Hematopoietic multipotent progenitor cell (in vitro differentiated cells): ENCODE data around the gene ETHE1. TPM values are rescaled to one million over a fixed set of nuclear protein-coding genes. Genes with fewer than 3 reads are reported as not detected.
"Not testable (repeated sequence)": the region's sequence is repeated elsewhere in the genome, so short reads cannot be mapped to it uniquely, and the experiment has no call there.

ENCODE experiments used
- DNase-seq, 3 donors: peaks; one replicate each; pipeline ENCODE4 v3.0.0-alpha.2; 2011 to 2015; ENCODE audit warnings: low read depth in 2 of 3, low spot score in 2 of 3
- total RNA-seq: library from RNA; depleted of rRNA; stranded (reverse); fragments of >200 nt; gene quantifications from one replicate; pipeline ENCODE4 v1.2.3, GENCODE V29; 2012

ETHE1 gene
- total RNA-seq, 1 donor = 112 TPM

GRCh38 chr19:43525836-43526771, 897 bp downstream of the ETHE1 start:
- peak in 1 of 3 donors; percentile 16 for DNase-seq

GRCh38 chr19:43524922-43525835, 1.8 kb downstream of the ETHE1 start:
- DNase-seq = peak in 2 of 3 donors; percentile 62 to 71

DNA sequence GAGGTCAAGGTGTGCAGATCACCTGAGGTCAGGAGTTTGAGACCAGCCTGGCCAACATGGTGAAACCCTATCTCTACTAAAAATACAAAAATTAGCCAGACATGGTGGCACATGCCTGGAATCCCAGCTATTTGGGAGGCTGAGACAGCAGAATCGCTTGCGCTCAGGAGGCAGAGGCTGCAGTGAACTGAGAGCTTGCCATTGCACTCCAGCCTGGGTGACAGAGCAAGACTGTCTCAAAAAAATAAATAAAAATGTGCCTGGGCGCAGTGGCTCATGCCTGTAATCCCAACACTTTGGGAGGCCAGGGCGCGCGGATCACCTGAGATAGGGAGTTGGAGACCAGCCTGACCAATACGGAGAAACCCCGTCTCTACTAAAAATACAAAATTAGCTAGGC, 3.3 kb downstream of the ETHE1 start:
- not testable (repeated sequence) for DNase-seq

DNA sequence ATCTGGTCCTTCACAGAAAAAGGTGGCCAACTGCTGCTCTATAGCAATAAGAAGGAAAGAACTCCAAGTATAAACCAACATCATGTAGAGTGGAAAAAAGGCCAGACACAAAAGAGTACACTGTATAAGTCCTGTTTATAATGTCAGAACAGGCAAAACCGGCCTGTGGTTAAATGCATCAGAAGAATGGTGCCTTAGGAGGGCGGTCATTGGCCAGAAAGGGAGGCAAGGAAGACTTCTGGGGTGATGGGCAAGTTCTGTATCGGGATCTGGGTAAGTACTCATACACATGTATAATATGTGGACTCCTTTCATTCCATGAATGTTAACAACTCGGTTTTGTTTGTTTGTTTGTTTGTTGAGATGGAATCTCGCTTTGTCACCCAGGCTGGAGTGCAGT, 4.1 kb downstream of the ETHE1 start:
- no peak for DNase-seq

GRCh38 chr19:43519436-43520088, 7.4 kb downstream of the ETHE1 start:
- peak; percentile 75 to 85 (median 79) for DNase-seq

DNA sequence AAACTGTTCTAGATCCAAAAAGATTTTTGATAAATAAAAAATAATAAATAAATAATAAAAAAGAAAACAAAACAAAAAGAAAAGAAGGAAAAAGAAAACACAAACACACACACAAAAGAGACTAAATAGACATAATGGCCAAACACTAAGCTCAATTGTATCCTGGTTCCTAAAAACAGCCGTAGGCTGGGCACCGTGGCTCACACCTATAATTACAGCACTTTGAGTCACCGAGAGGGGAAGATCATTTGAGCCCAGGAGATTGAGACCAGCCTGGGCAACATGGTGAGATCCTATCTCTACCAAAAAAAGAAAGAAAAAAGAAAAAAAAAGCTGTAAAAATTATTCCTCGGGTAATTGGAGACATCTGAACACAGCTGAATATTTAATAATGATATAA, 8.9 kb downstream of the ETHE1 start:
- DNase-seq = no peak

GRCh38 chr19:43512399-43512798, 14.6 kb downstream of the ETHE1 start:
- not testable (repeated sequence) for DNase-seq

DNA sequence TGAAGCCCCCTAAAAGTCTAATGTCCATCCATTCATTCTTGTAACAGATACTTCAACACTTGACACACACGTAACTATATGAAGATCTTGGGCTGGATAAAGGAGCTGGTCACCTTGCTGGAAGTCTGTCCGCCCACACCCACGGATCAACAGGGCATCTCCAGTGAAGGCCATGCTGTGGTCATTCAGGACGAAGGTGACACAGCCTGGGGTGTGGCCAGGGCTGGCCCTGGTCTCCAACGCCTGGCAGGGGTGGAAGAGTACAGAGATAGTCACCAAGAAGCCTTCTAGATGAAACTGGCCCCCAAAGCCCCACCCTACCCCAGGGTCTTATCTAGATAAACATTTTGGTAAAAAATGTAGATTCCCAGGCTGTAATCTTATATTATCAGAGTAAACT, 15.7 kb downstream of the ETHE1 start:
- no peak for DNase-seq

DNA sequence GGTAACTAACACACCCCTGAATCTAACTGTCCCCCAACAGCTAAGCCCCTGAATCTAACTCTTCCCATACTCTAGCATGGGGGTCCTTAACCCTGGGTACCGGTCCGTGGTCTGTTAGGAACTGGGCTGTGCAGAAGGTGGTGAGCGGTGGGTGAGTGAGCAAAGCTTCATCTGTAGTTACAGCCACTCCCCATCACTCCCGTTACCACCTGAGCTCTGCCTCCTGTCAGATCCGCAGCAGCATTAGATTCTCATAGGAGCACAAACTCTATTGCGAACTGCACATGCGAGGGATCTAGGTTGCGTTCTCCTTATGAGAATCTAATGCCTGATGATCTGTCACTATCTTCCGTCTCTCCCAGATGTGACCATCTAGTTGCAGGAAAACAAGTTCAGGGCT, 16.3 kb downstream of the ETHE1 start:
- no peak for DNase-seq

- DNase-seq = no peak
Observed at GRCh38 chr19:43507880-43508279, 19.1 kb downstream of the ETHE1 start.

GRCh38 chr19:43506629-43507028, 20.4 kb downstream of the ETHE1 start:
- DNase-seq = no peak

GRCh38 chr19:43505941-43506340, 21.1 kb downstream of the ETHE1 start:
- DNase-seq = no peak

DNA sequence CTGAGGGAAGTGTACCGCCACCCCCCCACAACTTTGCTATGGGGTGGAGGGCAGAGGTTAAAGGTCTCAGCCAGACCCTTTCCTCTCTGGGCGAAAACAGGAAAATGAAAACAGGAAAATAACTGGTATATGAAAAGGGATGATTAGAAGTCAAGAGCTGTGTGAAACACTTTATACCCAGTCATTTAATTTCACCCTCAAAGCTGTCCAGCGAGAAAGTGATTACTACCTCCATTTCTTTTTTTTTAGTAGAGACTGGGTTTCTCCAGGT, 21.9 kb downstream of the ETHE1 start:
- no peak for DNase-seq

DNA sequence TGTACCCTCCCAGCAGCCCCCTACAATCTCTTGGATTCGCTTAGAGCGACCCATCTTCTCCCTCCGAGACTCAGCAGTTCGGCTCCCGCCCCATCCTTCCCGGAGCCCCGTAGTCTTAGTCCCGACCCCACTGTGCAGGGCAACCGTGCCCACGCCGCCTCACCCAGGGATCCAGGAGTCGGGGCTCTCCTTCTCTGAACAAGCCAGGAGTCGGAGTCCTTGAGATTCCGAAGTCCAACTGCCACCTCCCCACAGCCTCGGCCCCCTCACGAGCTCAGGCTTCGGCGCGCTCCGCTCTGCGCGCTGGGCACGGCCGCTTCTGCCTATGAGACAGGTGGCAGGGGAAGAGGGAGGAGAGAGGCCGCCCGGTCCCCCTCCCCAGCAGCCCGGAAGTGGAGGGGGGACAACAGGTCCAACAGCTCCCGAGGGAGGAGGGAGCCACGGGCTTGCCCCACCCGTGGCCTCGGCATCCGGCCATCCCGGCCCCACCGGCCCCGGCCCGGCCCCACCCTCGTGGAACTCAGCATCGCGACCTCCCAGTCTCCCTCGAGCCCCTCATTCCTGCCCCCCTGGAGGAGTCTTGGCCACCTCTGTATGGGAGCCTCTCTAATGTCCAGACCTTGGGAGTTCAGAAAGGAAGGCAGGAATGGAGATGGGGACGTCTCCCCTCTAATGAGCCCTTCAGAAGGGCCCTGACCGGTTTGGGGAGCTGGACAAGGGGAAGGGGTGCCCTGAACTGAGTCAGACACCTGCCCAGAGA, 22.4 kb downstream of the ETHE1 start, which contains the start of gene PHLDB3:
TSS of gene PHLDB3 (minus strand) at position 321 of the 760 bp plus-strand sequence. CDS start 628 bp downstream, outside the sequence.
- DNase-seq = no peak

DNA sequence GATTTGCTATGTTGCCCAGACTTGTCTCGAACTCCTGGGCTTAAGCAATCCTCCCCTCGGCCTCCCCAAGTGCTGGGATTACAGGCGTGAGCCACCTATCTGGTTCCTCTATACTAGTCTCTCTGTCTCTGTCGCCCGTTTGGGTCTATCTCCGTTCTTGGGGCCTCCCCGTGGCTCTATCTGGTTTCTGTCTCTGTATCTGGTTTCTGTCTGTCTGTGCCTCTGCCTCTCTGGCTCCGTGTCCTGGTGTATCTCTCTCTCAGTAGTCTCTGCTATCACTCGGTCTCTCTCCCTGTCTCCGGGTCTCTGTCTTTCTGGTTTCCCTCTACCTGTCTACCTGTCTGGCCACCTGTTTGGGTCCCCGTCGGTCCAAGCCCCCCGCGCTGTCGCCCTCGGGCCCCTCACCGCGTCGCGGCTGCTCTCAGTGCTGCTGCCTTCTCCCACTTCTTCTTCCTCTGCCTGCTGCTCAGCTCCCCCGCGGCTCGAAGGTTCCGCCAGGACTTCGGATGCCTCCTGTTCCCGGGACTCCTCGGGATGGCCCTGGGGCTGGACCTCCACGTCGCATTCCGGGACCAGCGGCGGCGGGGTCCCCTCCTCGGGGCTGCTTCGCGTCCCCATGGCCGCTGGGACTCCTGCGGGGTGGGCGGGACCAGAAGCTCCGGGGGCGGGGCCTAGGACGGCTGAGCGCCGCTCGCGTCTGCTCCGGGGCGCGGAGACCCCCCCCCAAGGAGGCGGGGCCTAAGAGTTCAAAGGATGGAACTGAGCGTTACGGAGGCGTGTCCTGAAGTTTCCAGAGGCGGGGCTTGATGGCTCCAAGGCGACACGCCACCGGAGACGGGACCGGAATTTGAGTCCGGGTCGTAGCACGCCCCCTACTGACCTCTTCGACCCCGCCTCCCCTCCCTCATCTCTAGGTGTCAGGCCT, 23.2 kb downstream of the ETHE1 start:
- peak; percentile 91 to 98 (median 96) for DNase-seq

- no peak for DNase-seq
Observed at GRCh38 chr19:43502419-43502976, 24.5 kb downstream of the ETHE1 start.

GRCh38 chr19:43501661-43502418, 25.2 kb downstream of the ETHE1 start:
- DNase-seq = no peak

GRCh38 chr19:43499042-43499441, 28.0 kb downstream of the ETHE1 start:
- DNase-seq = no peak
